HG03025 (cell line): ENCODE data around the gene SSU72.
"Not testable (repeated sequence)": the region's sequence is repeated elsewhere in the genome, so short reads cannot be mapped to it uniquely, and the experiment has no call there.

ENCODE experiments used
- ATAC-seq: cut with Tn5 transposase; IDR thresholded peaks from one replicate; pipeline ENCODE4 v1.9.1; 2021; ENCODE audit warnings: mild to moderate bottlenecking, moderate library complexity; ENCODE audit not compliant: unreplicated experiment, low FRiP score

Gene SSU72

DNA sequence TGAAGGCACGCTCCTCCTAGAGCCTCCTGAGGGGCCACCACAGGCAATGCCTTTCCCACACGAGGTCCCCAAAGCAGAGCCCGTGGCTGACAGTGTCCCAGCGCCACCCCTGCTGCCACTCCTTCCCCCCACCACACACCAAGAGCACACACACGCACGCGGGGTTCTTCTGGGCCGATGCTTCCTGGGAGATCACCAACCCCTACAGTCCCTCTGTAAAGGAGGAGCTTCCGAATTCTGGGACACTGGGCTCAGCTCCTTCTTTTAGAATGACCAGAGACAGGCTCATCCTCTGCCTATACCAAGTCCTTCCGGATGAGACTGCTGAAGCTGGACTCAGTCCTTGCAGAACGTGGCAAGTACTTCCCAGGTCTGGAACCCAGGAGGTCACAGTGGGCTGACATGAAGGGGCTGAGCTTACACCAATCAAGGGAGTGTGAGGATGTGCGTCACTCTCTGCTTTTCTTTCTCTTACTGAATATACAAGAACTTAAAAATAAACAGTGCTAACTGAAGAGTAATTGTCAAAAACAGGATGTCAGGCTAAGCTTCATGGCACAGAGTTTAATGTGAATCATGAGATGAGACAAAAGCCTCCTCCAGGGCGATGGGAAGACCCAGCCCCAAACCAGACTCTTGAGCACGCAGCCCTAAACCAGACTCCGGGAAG lies 12.7 kb downstream of the SSU72 start:
- ATAC-seq: no peak

DNA sequence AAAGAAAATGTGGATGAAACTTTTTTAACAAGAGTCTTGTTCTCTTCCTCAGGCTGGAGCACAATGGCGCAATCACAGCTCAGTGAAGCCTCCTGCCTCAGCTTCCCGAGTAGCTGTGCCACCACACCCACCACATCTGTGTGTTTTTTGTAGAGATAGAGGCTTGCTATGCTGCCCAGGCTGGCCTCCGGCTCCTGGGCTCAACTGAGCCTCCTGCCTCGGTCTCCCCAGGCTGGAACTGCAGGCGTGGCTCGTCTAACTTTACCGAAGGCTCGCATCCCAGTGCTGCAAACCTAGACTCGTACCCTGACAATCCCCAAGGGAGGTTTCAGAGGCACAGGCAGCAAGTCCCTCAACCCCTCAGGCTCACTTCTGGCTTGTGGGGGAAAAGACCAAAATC lies 14.5 kb downstream of the SSU72 start:
- ATAC-seq: no peak

- no peak for ATAC-seq
These were observed 15.6 kb downstream of the SSU72 start for GRCh38 chr1:1559066-1559465.

DNA sequence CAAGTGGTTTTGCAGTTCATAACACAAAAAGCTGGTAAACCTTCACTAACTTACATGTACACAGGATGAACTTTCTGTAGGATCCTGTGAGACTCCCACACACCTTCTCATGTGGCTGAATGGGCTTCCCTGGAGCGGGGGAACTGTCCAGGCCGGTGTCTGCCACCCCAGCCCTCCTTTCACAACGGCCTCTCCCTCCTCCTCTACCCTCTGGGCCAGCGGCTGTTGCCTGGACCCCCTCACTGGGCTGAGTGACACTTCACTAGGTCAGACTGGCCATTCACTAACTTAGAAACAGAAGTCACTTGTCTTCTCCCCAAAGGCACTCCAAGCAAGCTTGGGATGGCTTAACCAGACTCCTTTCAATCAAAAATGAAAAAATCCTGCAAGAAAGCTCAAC lies 16.1 kb downstream of the SSU72 start:
- ATAC-seq: no peak

GRCh38 chr1:1557688-1558087 lies 17.0 kb downstream of the SSU72 start:
- not testable (repeated sequence) for ATAC-seq

GRCh38 chr1:1556961-1557360 lies 17.7 kb downstream of the SSU72 start:
- ATAC-seq: not testable (repeated sequence)

DNA sequence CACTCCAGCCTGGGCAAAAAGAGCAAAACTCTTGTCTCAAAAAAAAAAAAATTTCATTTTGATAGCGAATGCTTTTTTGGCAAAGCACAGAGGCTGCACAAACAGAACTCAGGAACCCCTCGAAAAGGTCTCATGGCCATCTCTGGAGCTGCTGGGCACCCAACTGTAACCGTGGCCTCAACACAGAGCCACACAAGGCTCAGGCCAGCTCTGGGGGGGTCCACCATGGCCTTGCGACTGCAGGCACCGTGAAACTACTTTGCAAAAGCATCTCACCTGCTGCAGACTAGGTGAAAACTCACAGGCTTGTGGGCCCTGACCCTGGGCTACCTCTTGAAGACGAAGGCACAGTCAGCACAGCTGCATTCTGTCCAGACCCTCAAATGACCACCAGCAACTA lies 18.2 kb downstream of the SSU72 start:
- ATAC-seq: no peak

- ATAC-seq: no peak
These were observed 19.4 kb downstream of the SSU72 start for GRCh38 chr1:1554926-1555915.

- no peak for ATAC-seq
These were observed 20.1 kb downstream of the SSU72 start for GRCh38 chr1:1554550-1554925.

DNA sequence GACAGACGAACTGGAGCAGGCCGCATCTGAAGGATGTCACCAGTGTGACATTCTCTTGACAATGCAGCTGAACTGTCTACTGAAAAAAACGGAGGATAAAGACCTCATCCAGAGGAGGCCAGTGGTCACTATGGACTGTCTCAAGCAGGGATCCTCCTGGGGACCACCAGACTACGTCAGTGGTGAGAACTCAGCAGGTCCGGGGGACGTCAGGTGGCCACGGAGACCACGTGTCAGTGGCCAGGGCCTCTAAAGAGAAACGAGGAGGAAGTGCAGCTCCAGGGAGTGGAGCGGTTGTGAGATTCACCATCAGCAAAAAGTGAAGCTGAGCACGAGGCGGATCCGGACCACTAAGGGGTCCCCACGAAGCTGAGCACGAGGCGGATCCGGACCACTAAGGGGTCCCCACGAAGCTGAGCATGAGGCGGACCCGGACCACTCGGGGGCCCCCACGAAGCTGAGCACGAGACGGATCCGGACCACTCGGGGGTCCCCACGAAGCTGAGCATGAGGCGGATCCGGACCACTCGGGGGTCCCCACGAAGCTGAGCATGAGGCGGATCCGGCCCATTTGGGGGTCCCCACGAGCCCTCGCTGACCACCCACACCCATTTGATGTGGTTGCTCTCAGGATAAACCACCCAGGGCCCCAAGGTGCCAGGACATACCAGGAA lies 20.7 kb downstream of the SSU72 start:
- ATAC-seq: no peak

GRCh38 chr1:1552263-1552639 lies 22.4 kb downstream of the SSU72 start:
- ATAC-seq: no peak

- ATAC-seq: no peak
These were observed 23.0 kb downstream of the SSU72 start for GRCh38 chr1:1551524-1552262.

DNA sequence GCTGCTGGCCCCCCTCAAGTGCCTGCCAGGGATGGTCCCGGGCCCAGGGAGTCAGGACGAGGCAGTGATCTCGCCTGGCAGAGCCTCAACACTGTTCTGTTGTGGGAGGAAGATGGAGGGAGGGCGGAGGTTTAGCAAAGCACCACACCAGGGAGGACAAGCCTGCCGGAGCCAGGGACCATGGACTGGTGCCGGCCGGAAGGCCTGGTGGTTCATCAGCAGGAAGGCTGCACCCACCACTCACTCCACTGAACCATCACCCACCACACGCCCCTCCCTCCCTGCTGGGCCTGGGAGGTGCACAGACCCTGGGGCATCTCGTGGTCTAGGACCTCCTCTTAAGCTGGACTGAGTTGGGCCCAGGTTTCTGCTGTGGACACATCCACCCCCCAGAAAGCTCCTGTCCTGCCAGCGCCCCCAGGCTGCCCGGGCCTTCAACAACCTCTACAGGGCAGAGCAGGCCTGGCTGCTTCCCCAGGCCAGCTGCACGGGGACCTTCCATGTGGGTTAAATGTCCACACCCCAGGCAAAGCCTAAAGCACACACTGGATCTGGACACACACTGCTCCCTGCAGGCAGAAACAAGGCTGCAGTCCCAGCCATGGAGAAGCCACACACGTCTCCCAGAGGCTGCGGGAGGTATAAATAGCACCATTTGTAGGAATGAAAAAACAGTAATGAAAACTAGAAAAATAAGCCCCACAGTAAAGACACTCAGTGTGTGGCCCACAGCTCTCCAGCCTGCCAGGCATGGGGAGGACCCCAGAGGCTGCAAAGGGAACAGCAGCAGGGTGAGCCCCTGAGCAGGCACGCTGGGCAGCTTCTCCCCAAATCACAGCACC lies 23.9 kb downstream of the SSU72 start:
- ATAC-seq: no peak

DNA sequence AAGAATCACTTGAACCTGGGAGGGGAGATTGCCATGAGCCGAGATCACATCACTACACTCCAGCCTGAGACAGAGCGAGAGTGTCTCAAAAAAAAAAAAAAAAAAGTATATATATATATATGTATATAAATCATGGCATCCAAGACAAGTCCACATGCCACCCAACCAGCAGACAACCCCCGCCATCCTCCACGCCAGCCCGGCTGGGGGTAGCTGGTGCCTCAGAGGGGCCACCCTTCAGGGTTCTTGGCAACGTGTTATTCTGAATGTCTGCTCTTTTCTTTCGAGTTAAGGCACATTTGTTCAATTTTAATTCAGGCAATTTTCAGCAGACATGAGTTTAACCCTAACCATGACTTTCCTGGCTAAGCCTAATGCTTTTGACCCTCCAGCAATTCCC lies 24.6 kb downstream of the SSU72 start:
- no peak for ATAC-seq

- no peak for ATAC-seq
These were observed 26.1 kb downstream of the SSU72 start for GRCh38 chr1:1548591-1548990.

DNA sequence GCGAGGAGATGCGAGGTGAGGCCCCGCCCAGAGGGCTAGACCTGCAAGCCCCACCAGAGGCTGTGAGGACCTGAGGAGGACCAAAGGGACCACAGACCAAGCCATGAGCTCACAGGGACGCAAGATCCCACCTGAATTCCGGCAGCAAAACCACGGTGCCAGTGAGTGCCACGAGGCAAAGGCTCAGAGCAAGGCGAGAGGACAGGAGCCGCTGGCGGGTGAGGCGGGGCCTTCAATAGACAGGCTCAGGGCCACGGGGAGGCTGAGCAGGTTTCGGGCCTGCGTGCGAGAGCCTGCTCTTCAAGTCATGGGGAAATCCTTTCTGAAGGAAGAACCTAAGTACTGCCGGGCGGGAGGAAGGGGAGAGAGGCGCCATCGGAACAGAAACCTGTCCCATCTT lies 27.2 kb downstream of the SSU72 start:
- no peak for ATAC-seq

DNA sequence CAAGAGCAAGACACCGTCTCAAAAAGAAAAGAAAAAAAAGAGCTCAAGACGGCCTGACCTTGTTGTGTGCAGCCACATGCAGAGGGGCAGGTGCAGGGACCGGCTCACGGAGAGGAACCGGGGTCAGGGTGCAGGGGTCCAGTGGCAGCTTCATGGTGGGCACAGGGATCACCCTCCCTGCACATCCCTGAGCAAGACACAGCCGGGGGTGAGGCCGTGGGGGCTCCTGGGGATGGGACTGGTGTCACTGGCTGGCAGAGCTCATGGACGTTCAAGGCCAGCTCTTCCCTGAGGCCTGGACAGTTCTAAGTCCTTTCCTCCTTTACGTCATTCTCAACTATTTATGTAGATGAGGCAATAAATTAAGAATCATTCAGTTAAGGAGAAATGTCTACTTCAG lies 27.7 kb downstream of the SSU72 start:
- no peak for ATAC-seq

GRCh38 chr1:1545946-1546737 lies 28.5 kb downstream of the SSU72 start:
- no peak for ATAC-seq

GRCh38 chr1:1544544-1544943 lies 30.1 kb downstream of the SSU72 start:
- ATAC-seq: no peak
